GM12874 (cell line): ENCODE measurements around the gene FHIT.

Experiments
- CTCF ChIP-seq: IDR thresholded peaks from 2 replicates; pipeline ENCODE4 v1.5.1; 2011; ENCODE audit warnings: low read depth, mild to moderate bottlenecking, control low read depth, low read length, moderate library complexity; ENCODE audit not compliant: insufficient read depth

FHIT gene

GRCh38 chr3:61250784-61251173 is 473 bp downstream of the FHIT start:
- no peak for TF ChIP-seq CTCF

- no peak for TF ChIP-seq CTCF
Measured at GRCh38 chr3:61248496-61248895, 2.8 kb downstream of the FHIT start.

- no peak for TF ChIP-seq CTCF
Measured at GRCh38 chr3:61247191-61247590, 4.1 kb downstream of the FHIT start.

- TF ChIP-seq CTCF = no peak
Measured at GRCh38 chr3:61239871-61240270, 11.4 kb downstream of the FHIT start.

- no peak for TF ChIP-seq CTCF
Measured at GRCh38 chr3:61237858-61238257, 13.4 kb downstream of the FHIT start.

GRCh38 chr3:61236556-61236955 is 14.7 kb downstream of the FHIT start:
- TF ChIP-seq CTCF = no peak

- no peak for TF ChIP-seq CTCF
Measured at GRCh38 chr3:61233746-61234145, 17.5 kb downstream of the FHIT start.

GRCh38 chr3:61231693-61232092 is 19.6 kb downstream of the FHIT start:
- no peak for TF ChIP-seq CTCF
